CD14-positive monocyte (primary cell): ENCODE measurements around the gene OTOR. TPM values are rescaled to one million over a fixed set of nuclear protein-coding genes. Genes with fewer than 3 reads are reported as not detected.

Source experiments
- DNase-seq, 3 donors: peaks; one replicate each; pipeline ENCODE4 v3.0.0-alpha.2; 2011 to 2022
- H2AFZ ChIP-seq: 2 replicates; pipeline ENCODE4 v1.6.0; 2012; ENCODE audit warnings: mild to moderate bottlenecking, low read depth, low read length, inconsistent platforms; ENCODE audit not compliant: insufficient read depth, poor library complexity, severe bottlenecking
- H3K27ac ChIP-seq, 2 donors: 1 replicate in 1 of 2; 2 replicates in 1 of 2; pipeline ENCODE4 v1.5.1; 2012 to 2013; ENCODE audit warnings: low read length in 2 of 2, control low read depth in 1 of 2, inconsistent platforms in 1 of 2, low read depth in 1 of 2, mild to moderate bottlenecking in 1 of 2
- H3K27me3 ChIP-seq, 2 donors: one replicate each; pipeline versions ENCODE4 v1.6.0 to v1.6.1; 2011 to 2013; ENCODE audit warnings: low read length in 2 of 2; ENCODE audit not compliant: control insufficient read depth in 2 of 2, insufficient read depth in 2 of 2
- H3K36me3 ChIP-seq, 2 donors: replicated peaks in 1 of 2; 1 replicate in 1 of 2; 2 replicates in 1 of 2; pipeline versions ENCODE4 v1.5.1 to v1.6.1; 2012 to 2013; ENCODE audit warnings: low read length in 2 of 2, control low read depth in 1 of 2, inconsistent platforms in 1 of 2, mild to moderate bottlenecking in 1 of 2; ENCODE audit not compliant: insufficient read depth in 2 of 2, control insufficient read depth in 1 of 2
- H3K4me1 ChIP-seq, 2 donors: 1 replicate in 1 of 2; 2 replicates in 1 of 2; pipeline versions ENCODE4 v1.5.1 to v1.6.1; 2012 to 2013; ENCODE audit warnings: low read length in 2 of 2, control low read depth in 1 of 2, inconsistent platforms in 1 of 2, mild to moderate bottlenecking in 1 of 2, moderate library complexity in 1 of 2; ENCODE audit not compliant: insufficient read depth in 2 of 2, control insufficient read depth in 1 of 2
- H3K4me2 ChIP-seq: replicated peaks from 2 replicates; pipeline ENCODE3; 2012; ENCODE audit warnings: low read length, moderate library complexity, mild to moderate bottlenecking; ENCODE audit not compliant: poor library complexity, severe bottlenecking; ENCODE audit errors: extremely low read depth
- H3K4me3 ChIP-seq, 3 experiments: fragments of 200-600 bp in 1 of 3; sonication (generic) in 1 of 3; replicated peaks in 1 of 3; 1 replicate in 2 of 3; 2 replicates in 1 of 3; pipeline ENCODE4 v1.5.1; 2011 to 2013; ENCODE audit warnings: low read length in 3 of 3, mild to moderate bottlenecking in 3 of 3, control low read depth in 2 of 3, low read depth in 2 of 3, inconsistent platforms in 1 of 3, moderate library complexity in 1 of 3
- H3K79me2 ChIP-seq: 2 replicates; pipeline ENCODE4 v1.6.0; 2012; ENCODE audit warnings: mild to moderate bottlenecking, control low read depth, inconsistent platforms, low read length, moderate library complexity; ENCODE audit not compliant: insufficient read depth
- H3K9ac ChIP-seq: 2 replicates; pipeline ENCODE4 v1.6.0; 2017; ENCODE audit warnings: low read length, mild to moderate bottlenecking; ENCODE audit not compliant: insufficient read depth, poor library complexity, severe bottlenecking
- H3K9me3 ChIP-seq, 2 donors: replicated peaks in 1 of 2; 1 replicate in 1 of 2; 2 replicates in 1 of 2; pipeline versions ENCODE4 v1.5.1 to v1.6.1; 2012 to 2013; ENCODE audit warnings: low read length in 2 of 2, control low read depth in 1 of 2; ENCODE audit not compliant: control insufficient read depth in 1 of 2, insufficient read depth in 1 of 2
- H4K20me1 ChIP-seq: 2 replicates; pipeline ENCODE4 v1.6.0; 2012; ENCODE audit warnings: mild to moderate bottlenecking, low read length, control low read depth, moderate library complexity; ENCODE audit not compliant: insufficient read depth
- H3K27ac Mint-ChIP-seq, 7 donors: one replicate each; pipeline ENCODE4 v1.8.0; 2020; ENCODE audit warnings: mild to moderate bottlenecking in 7 of 7, mixed read lengths in 7 of 7, moderate library complexity in 6 of 7, inconsistent platforms in 2 of 7
- H3K27me3 Mint-ChIP-seq, 3 donors: one replicate each; pipeline ENCODE4 v1.8.0; 2021 to 2022; ENCODE audit warnings: low read depth in 3 of 3, mild to moderate bottlenecking in 3 of 3, mixed read lengths in 3 of 3, moderate library complexity in 3 of 3, inconsistent platforms in 1 of 3
- H3K36me3 Mint-ChIP-seq, 2 donors: one replicate each; pipeline ENCODE4 v1.8.0; 2020; ENCODE audit warnings: mixed read lengths in 2 of 2, inconsistent platforms in 1 of 2, mild to moderate bottlenecking in 1 of 2
- H3K4me1 Mint-ChIP-seq: one replicate; pipeline ENCODE4 v1.8.0; 2020; ENCODE audit warnings: mild to moderate bottlenecking, mixed read lengths
- H3K4me3 Mint-ChIP-seq, 2 donors: one replicate each; pipeline ENCODE4 v1.8.0; 2020; ENCODE audit warnings: mild to moderate bottlenecking in 2 of 2, mixed read lengths in 2 of 2, moderate library complexity in 1 of 2
- H3K9me3 Mint-ChIP-seq, 7 donors: one replicate each; pipeline ENCODE4 v1.8.0; 2020 to 2022; ENCODE audit warnings: mixed read lengths in 7 of 7, mild to moderate bottlenecking in 6 of 7, moderate library complexity in 6 of 7, inconsistent platforms in 2 of 7
- WGBS: methylation state at CpG from one replicate; pipeline ENCODE4 v1.1.5; 2013; ENCODE audit warnings: missing lambda C conversion rate; ENCODE audit not compliant: insufficient coverage; 5-methylcytosine and 5-hydroxymethylcytosine counted together
- intact Hi-C, 2 donors: fragments of 100-400 bp; cut with micrococcal nuclease; formaldehyde crosslinking; loops; one replicate each; pipeline versions ENCODE4 v1.15.0 to v1.15.1; 2023
- polyA plus RNA-seq, 3 donors: library from polyadenylated mRNA; depleted of rRNA in 1 of 3; unstranded in 2 of 3; stranded (reverse) in 1 of 3; fragments of 300-500 nt in 2 of 3; fragments of >200 nt in 1 of 3; fragmentation: Illumina TruSeq in 2 of 3; gene quantifications; 1 replicate in 2 of 3; 2 replicates in 1 of 3; pipeline ENCODE4 v1.2.3, GENCODE V29; 2012 to 2021
- TF ChIP-seq, protein P1 (sequence below): fragments of 200-600 bp; IDR thresholded peaks from one replicate; pipeline ENCODE4 v1.8.0; 2022; ENCODE audit warnings: antibody characterized with exemption, mild to moderate bottlenecking

OTOR gene
- polyA plus RNA-seq, 3 donors: not detected

- TF ChIP-seq, protein P1, sequence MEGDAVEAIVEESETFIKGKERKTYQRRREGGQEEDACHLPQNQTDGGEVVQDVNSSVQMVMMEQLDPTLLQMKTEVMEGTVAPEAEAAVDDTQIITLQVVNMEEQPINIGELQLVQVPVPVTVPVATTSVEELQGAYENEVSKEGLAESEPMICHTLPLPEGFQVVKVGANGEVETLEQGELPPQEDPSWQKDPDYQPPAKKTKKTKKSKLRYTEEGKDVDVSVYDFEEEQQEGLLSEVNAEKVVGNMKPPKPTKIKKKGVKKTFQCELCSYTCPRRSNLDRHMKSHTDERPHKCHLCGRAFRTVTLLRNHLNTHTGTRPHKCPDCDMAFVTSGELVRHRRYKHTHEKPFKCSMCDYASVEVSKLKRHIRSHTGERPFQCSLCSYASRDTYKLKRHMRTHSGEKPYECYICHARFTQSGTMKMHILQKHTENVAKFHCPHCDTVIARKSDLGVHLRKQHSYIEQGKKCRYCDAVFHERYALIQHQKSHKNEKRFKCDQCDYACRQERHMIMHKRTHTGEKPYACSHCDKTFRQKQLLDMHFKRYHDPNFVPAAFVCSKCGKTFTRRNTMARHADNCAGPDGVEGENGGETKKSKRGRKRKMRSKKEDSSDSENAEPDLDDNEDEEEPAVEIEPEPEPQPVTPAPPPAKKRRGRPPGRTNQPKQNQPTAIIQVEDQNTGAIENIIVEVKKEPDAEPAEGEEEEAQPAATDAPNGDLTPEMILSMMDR: no peak
- H3K27me3 Mint-ChIP-seq: peaks cover 8 to 24% (median 18%) of the 10 kb centered on the region in 3 donors
Measured at GRCh38 chr20:16714751-16715150, 33.4 kb upstream of the OTOR start.

DNA sequence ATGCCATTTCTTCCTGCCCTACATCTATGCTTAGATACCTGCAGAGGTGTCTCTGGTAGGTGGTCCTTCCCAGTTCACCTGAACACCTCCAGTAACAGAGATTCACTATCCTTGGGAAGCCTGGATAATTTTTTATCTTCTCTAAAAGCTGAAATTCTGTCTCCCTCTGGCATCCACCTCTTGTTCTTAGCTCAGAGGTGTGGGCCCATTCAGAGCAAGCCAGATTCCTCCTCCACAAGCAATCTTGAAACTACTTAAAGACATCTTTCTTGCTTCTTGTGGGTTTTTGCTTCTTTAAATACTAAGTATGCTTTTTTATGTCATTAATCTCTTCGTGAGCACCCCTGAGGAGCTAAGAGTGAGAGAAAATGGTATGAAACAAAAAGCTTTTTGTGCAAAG lies 28.7 kb upstream of the OTOR start:
- Histone ChIP-seq H3K4me1 (no peaks in the 10 kb centered on the region), H3K4me2 (no peak overlapping the region), H3K36me3 (no peaks in the 10 kb centered on the region), H3K9me3 (no peaks in the 10 kb centered on the region), H3K79me2 (no peaks in the 10 kb centered on the region), H3K9ac (no peak overlapping the region), H3K27me3 (peaks cover 7 to 19% of the 10 kb centered on the region in 2 donors), H3K4me3 (no peak overlapping the region), H2AFZ (no peak overlapping the region), H3K27ac (no peak overlapping the region), H4K20me1 (no peaks in the 10 kb centered on the region)
- H3K27me3 Mint-ChIP-seq: peaks cover 19 to 38% (median 24%) of the 10 kb centered on the region in 3 donors
- no CpG with 5 or more reads among the region's 1 CpG for WGBS
- no peak overlapping the region for H3K4me3 Mint-ChIP-seq
- intact Hi-C loops: no loop called here
- H3K27ac Mint-ChIP-seq: no peak overlapping the region
- peaks cover 0 to 3% (median 0%) of the 10 kb centered on the region in 7 donors for H3K9me3 Mint-ChIP-seq
- TF ChIP-seq, protein P1: no peak
- H3K36me3 Mint-ChIP-seq: no peaks in the 10 kb centered on the region
- no peak for DNase-seq
- no peaks in the 10 kb centered on the region for H3K4me1 Mint-ChIP-seq

More at GRCh38 chr20:16714751-16715150, 33.4 kb upstream of the OTOR start:
- no peaks in the 10 kb centered on the region for H3K36me3 ChIP-seq
- H2AFZ ChIP-seq: no peak overlapping the region
- no peaks in the 10 kb centered on the region for H4K20me1 ChIP-seq
- no peaks in the 10 kb centered on the region for H3K79me2 ChIP-seq
- DNase-seq: no peak
- H3K4me2 ChIP-seq: no peak overlapping the region
- Mint-ChIP-seq H3K4me1 (peaks cover 15% of the 10 kb centered on the region), H3K36me3 (no peaks in the 10 kb centered on the region), H3K4me3 (no peak overlapping the region), H3K9me3 (peaks cover 0 to 3% (median 0%) of the 10 kb centered on the region in 7 donors), H3K27ac (peak overlapping the region in 1 of 7 donors; percentile 31)
- intact Hi-C loops: no loop called here
- peaks cover 3 to 13% of the 10 kb centered on the region in 2 donors for H3K27me3 ChIP-seq
- H3K4me3 ChIP-seq: no peak overlapping the region
- peaks cover 21 to 24% of the 10 kb centered on the region in 2 donors for H3K4me1 ChIP-seq
- 70% methylated on average over 2 of the region's 4 CpGs for WGBS
- H3K27ac ChIP-seq: no peak overlapping the region
- no peaks in the 10 kb centered on the region for H3K9me3 ChIP-seq
- no peak overlapping the region for H3K9ac ChIP-seq
